Measurements from ENCODE around the gene SEMA5A. TPM values are rescaled to one million over a fixed set of nuclear protein-coding genes. Genes with fewer than 3 reads are reported as not detected.

Gene SEMA5A
- polyA plus RNA-seq, 1 donor (not counting 4 experiments of a cell fraction or from before 2014, with no cell fraction given): 0.16 TPM

- H4K20me1 ChIP-seq (ENCODE audit: control insufficient read depth, extremely low read depth, insufficient read depth, low read length): no peaks in the 10 kb centered on the region
- dilution Hi-C loops (cut with MboI; ENCODE audit: extremely low pct_ligation_motif_present, low sequenced_read_pairs): no loop called here
- H3K9me3 ChIP-seq (ENCODE audit: control insufficient read depth, low read depth, low read length): no peaks in the 10 kb centered on the region
- H3K9me1 ChIP-seq (ENCODE audit: control insufficient read depth, extremely low read depth, insufficient read depth, low read length): no peaks in the 10 kb centered on the region
- TF ChIP-seq EZH2 (IDR thresholded peaks at IDR 0.05; ENCODE audit: low read length) (no peak), CTCF (optimal IDR thresholded peaks at IDR 0.05 in 1 of 3, IDR thresholded peaks at IDR 0.05 in 1 of 3, conservative IDR thresholded peaks at IDR 0.05 in 1 of 3; ENCODE audit: extremely low read depth in 1 of 3, insufficient read depth in 2 of 3, low read length in 3 of 3) (no peak)
- peaks cover under 1 to 3% of the 10 kb centered on the region in 2 experiments for H3K36me3 ChIP-seq (ENCODE audit: control insufficient read depth in 2 of 2, extremely low read depth in 1 of 2, insufficient read depth in 2 of 2, low read length in 2 of 2)
- no peak for DNase-seq (ENCODE audit: low read depth, low spot score)
- peak overlapping the region; percentile 93 for H2AFZ ChIP-seq (ENCODE audit: control insufficient read depth, low read length)
- peak overlapping the region in 2 of 3 experiments; percentile 47 to 69 for H3K4me3 ChIP-seq (ENCODE audit: control insufficient read depth in 2 of 3, extremely low read depth in 1 of 3, insufficient read depth in 2 of 3, low read depth in 1 of 3, low read length in 3 of 3)
- peaks cover 23% of the 10 kb centered on the region for H3K4me1 ChIP-seq (ENCODE audit: control insufficient read depth, extremely low read depth, insufficient read depth, low read length)
- no peaks in the 10 kb centered on the region for H3K27me3 ChIP-seq (ENCODE audit: control insufficient read depth, extremely low read depth, insufficient read depth, low read length)
- H3K79me2 ChIP-seq (ENCODE audit: control insufficient read depth, insufficient read depth, low read length): peaks cover 15% of the 10 kb centered on the region
- peak overlapping the region; percentile 95 for H3K4me2 ChIP-seq (ENCODE audit: control insufficient read depth, extremely low read depth, insufficient read depth, low read depth, low read length)
- no peak for FAIRE-seq
- peak overlapping the region; percentile 52 for H3K9ac ChIP-seq (ENCODE audit: control insufficient read depth, extremely low read depth, insufficient read depth, low read length)
- no peak overlapping the region for H3K27ac ChIP-seq (ENCODE audit: control insufficient read depth, insufficient read depth, low read length)
These were observed 1.8 kb downstream of the SEMA5A start for GRCh38 chr5:9544056-9544455.

- no peak overlapping the region for H3K4me2 ChIP-seq (ENCODE audit: control insufficient read depth, extremely low read depth, insufficient read depth, low read depth, low read length)
These were observed 2.5 kb downstream of the SEMA5A start for GRCh38 chr5:9543311-9543920.

More at GRCh38 chr5:9543311-9543920, 2.5 kb downstream of the SEMA5A start:
- Histone ChIP-seq H4K20me1 (ENCODE audit: control insufficient read depth, extremely low read depth, insufficient read depth, low read length) (no peaks in the 10 kb centered on the region), H2AFZ (ENCODE audit: control insufficient read depth, low read length) (no peak overlapping the region), H3K36me3 (ENCODE audit: control insufficient read depth in 2 of 2, extremely low read depth in 1 of 2, insufficient read depth in 2 of 2, low read length in 2 of 2) (no peaks in the 10 kb centered on the region), H3K9ac (ENCODE audit: control insufficient read depth, extremely low read depth, insufficient read depth, low read length) (no peak overlapping the region), H3K27me3 (ENCODE audit: control insufficient read depth, extremely low read depth, insufficient read depth, low read length) (no peaks in the 10 kb centered on the region), H3K79me2 (ENCODE audit: control insufficient read depth, insufficient read depth, low read length) (peaks cover 15% of the 10 kb centered on the region), H3K9me1 (ENCODE audit: control insufficient read depth, extremely low read depth, insufficient read depth, low read length) (no peaks in the 10 kb centered on the region), H3K4me3 (ENCODE audit: control insufficient read depth in 2 of 3, extremely low read depth in 1 of 3, insufficient read depth in 2 of 3, low read depth in 1 of 3, low read length in 3 of 3) (no peak overlapping the region), H3K9me3 (ENCODE audit: control insufficient read depth, low read depth, low read length) (no peaks in the 10 kb centered on the region), H3K4me1 (ENCODE audit: control insufficient read depth, extremely low read depth, insufficient read depth, low read length) (peaks cover 23% of the 10 kb centered on the region), H3K27ac (ENCODE audit: control insufficient read depth, insufficient read depth, low read length) (no peak overlapping the region)
- TF ChIP-seq CTCF (optimal IDR thresholded peaks at IDR 0.05 in 1 of 3, IDR thresholded peaks at IDR 0.05 in 1 of 3, conservative IDR thresholded peaks at IDR 0.05 in 1 of 3; ENCODE audit: extremely low read depth in 1 of 3, insufficient read depth in 2 of 3, low read length in 3 of 3) (no peak), EZH2 (IDR thresholded peaks at IDR 0.05; ENCODE audit: low read length) (no peak)
- FAIRE-seq: no peak
- no peak for DNase-seq (ENCODE audit: low read depth, low spot score)
- dilution Hi-C loops (cut with MboI; ENCODE audit: extremely low pct_ligation_motif_present, low sequenced_read_pairs): no loop called here

Measured in keratinocyte (primary cell).